Upper lobe of right lung (tissue), 1 donor: ENCODE data around the gene AGPAT3. TPM values are rescaled to one million over a fixed set of nuclear protein-coding genes. Genes with fewer than 3 reads are reported as not detected.
A peak's percentile ranks its signal among the peaks of the same experiment; 100 is the strongest.

Experiments
- ATAC-seq: fragments of 200-7000 bp; cut with Tn5 transposase; one replicate; pipeline ENCODE4 v1.9.1; 2020; ENCODE audit warnings: mild to moderate bottlenecking, moderate library complexity
- DNase-seq: peaks from one replicate; pipeline ENCODE4 v3.0.0-alpha.2; 2020
- H3K27ac ChIP-seq: fragments of 200-600 bp; one replicate; pipeline ENCODE4 v1.8.0; 2022
- H3K27me3 ChIP-seq: fragments of 200-600 bp; one replicate; pipeline ENCODE4 v1.8.0; 2022; ENCODE audit warnings: mild to moderate bottlenecking
- H3K36me3 ChIP-seq: fragments of 200-600 bp; one replicate; pipeline ENCODE4 v1.8.0; 2022
- H3K4me1 ChIP-seq: fragments of 200-600 bp; one replicate; pipeline ENCODE4 v1.8.0; 2022
- H3K4me3 ChIP-seq: fragments of 200-600 bp; one replicate; pipeline ENCODE4 v1.8.0; 2022; ENCODE audit warnings: mild to moderate bottlenecking
- H3K9me3 ChIP-seq: fragments of 200-600 bp; one replicate; pipeline ENCODE4 v1.8.0; 2022
- intact Hi-C: fragments of 100-400 bp; cut with DNase I; formaldehyde crosslinking; loops from one replicate; pipeline ENCODE4 v1.11.0; 2022
- total RNA-seq: library from RNA; stranded (reverse); fragmentation: NEBNext Ultra II Directional; extraction: Animal tissue kit (Norgen Biotek cat#: 25700); gene quantifications from one replicate; pipeline ENCODE4 v1.2.1, GENCODE V29; 2021
- TF ChIP-seq, protein P1 (sequence below): fragments of 200-600 bp; IDR thresholded peaks from one replicate; pipeline ENCODE4 v1.8.0; 2022; ENCODE audit warnings: antibody characterized with exemption
- donor health status: DM: no; HTN: yes; CAD: no; lungs with severe emphysema.

Gene AGPAT3
- total RNA-seq, 1 donor from 2014 or later = 86.0 TPM

DNA sequence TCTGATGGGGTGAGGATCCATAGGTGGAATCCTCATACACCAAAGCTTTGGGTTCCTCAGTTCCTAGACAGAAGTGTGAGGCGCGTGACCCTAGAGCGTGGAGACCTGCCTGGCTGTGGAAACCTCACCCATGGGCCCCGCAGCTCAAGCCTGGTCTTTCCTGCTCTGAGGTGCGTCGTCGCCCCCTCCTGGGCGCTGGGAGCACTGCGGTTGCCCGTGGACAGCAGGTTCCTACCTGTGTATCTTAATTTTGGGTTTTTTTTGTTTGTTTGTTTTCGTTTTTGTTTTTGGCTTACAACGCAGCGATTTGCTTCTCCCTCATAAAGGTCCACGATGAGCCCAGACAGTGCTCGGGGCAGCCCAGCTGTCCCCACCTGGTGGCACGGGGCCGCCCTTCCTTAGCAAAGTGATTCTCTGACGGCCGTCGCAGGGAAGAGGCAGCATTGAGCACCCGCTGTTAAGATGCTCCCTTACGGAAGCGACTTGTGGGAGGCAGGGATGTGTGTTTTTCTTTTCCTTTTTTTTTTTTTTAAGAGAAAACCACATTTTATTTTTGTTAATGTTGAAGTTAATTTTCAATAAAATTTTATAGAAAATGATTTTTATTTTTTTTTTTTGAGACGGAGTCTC is 110.6 kb downstream of the AGPAT3 start:
- H3K9me3 ChIP-seq = no peaks in the 10 kb centered on the region
- peak; percentile 89 for DNase-seq
- peaks cover 44% of the 10 kb centered on the region for H3K36me3 ChIP-seq
- H3K4me3 ChIP-seq = no peak overlapping the region
- H3K4me1 ChIP-seq = peaks cover 14% of the 10 kb centered on the region
- no peak overlapping the region for H3K27ac ChIP-seq
- intact Hi-C loops = loop anchor here (5.0 kb wide), 1 partner anchor 163 kb away; no protein-coding TSS in a partner anchor
- H3K27me3 ChIP-seq = no peaks in the 10 kb centered on the region
- ATAC-seq = peak; percentile 87
- TF ChIP-seq, protein P1, sequence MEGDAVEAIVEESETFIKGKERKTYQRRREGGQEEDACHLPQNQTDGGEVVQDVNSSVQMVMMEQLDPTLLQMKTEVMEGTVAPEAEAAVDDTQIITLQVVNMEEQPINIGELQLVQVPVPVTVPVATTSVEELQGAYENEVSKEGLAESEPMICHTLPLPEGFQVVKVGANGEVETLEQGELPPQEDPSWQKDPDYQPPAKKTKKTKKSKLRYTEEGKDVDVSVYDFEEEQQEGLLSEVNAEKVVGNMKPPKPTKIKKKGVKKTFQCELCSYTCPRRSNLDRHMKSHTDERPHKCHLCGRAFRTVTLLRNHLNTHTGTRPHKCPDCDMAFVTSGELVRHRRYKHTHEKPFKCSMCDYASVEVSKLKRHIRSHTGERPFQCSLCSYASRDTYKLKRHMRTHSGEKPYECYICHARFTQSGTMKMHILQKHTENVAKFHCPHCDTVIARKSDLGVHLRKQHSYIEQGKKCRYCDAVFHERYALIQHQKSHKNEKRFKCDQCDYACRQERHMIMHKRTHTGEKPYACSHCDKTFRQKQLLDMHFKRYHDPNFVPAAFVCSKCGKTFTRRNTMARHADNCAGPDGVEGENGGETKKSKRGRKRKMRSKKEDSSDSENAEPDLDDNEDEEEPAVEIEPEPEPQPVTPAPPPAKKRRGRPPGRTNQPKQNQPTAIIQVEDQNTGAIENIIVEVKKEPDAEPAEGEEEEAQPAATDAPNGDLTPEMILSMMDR = peak; percentile 89

DNA sequence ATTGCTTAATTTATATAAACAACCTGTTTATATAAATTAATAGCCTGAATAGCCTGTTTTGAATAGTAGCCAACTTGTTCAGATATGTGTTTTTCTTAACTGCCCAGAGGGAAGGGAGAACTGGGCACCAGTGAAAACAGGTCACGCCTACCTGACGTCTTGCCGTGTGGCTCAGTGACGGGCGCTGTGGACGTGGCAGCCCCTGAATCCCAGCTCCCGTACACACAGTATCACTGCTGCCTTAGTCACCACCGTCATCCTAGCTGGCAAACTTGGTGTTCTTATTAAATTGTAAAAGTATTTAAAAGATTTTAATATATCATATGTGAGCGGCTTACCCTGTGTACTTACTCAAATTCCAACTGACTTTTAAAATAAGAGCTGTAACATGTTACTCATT is 111.6 kb downstream of the AGPAT3 start:
- Histone ChIP-seq H3K4me1 (peaks cover 14% of the 10 kb centered on the region), H3K27me3 (no peaks in the 10 kb centered on the region), H3K4me3 (no peak overlapping the region), H3K9me3 (no peaks in the 10 kb centered on the region), H3K36me3 (peaks cover 44% of the 10 kb centered on the region), H3K27ac (no peak overlapping the region)
- no peak for ATAC-seq
- TF ChIP-seq, protein P1 = no peak
- intact Hi-C loops = loop anchor here (5.0 kb wide), 1 partner anchor 164 kb away; no protein-coding TSS in a partner anchor
- DNase-seq = no peak

DNA sequence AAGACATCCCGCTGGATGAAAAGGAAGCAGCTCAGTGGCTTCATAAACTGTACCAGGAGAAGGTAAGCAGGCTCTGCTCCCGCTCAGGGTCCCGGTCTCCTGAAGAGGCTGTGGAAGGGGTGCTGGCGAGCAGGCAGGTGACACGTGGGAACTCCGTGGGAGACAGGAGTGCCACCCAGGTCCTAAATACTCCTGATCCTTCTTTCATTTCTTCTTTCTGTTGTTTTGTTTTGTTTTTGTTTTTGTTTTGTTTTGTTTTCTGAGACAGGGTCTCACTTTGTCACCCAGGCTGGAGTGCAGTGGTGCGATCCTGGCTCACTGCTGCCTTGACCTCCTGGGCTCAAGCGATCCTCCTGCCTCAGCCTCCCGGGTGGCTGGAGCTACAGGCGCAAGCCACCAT is 113.0 kb downstream of the AGPAT3 start:
- intact Hi-C loops = loop anchor here (5.0 kb wide), 1 partner anchor 166 kb away; no protein-coding TSS in a partner anchor
- Histone ChIP-seq H3K36me3 (peaks cover 47% of the 10 kb centered on the region), H3K4me1 (peaks cover 6% of the 10 kb centered on the region), H3K27ac (no peak overlapping the region), H3K27me3 (no peaks in the 10 kb centered on the region), H3K9me3 (no peaks in the 10 kb centered on the region), H3K4me3 (no peak overlapping the region)
- TF ChIP-seq, protein P1 = no peak
- ATAC-seq = no peak
- no peak for DNase-seq

DNA sequence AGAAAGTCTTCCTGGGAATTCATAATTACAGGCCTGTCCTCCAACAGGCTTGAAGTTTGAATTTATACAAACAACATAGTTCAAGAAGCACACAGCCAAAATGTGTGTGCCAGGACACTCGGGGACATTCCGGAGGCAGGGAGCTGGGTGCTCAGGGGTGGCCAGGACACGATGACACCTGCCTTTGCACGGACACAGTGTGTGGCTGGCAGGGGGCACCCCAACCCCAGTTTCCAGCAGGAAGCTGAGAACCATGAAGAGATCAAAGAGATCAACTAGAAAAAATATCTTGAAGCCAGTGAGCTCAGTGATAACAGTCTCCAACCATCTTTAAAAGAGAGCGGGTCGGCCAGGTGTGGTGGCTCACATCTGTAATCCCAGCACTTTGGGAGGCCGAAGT is 114.6 kb downstream of the AGPAT3 start:
- intact Hi-C loops = loop anchor here (5.0 kb wide), 1 partner anchor 167 kb away; no protein-coding TSS in a partner anchor
- Histone ChIP-seq H3K27ac (no peak overlapping the region), H3K27me3 (no peaks in the 10 kb centered on the region), H3K9me3 (no peaks in the 10 kb centered on the region), H3K4me1 (no peaks in the 10 kb centered on the region), H3K36me3 (peaks cover 47% of the 10 kb centered on the region), H3K4me3 (no peak overlapping the region)
- TF ChIP-seq, protein P1 = no peak
- ATAC-seq (no peak), DNase-seq (no peak)

DNA sequence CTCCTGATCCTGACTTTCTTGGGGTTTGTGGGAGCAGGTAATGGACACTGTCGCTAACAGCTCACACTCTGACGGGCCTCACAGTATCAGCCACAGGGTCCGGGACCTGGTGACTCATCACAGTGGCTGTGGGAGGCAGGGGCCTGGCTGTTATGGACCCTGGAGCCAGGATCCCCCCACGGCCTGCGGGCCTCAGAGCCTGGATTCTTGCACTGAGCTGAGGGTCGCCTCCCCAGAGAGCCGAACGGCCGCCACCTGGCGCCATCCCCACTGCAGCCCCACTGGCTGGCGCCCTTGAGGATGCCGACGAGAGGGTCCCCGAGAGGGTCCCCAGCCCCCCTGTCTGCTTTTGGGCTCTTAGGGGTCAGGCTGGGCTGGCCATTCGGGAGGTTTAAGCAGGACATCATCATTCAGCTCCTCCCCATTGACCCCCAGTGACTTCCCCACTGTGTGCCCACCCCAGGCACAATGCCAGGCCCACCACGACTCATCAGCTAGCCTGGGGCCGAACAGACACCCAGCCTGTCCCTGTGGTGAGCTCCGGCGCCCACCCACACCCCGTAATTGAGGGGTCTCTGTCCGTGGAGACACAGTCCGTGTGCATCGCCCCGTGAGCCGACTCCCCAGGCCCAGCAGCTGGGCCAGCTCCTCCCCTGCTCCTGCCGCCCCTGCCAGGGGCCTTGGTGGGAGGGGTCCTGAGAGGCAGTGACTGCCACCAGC is 116.3 kb downstream of the AGPAT3 start:
- Histone ChIP-seq H3K4me1 (no peaks in the 10 kb centered on the region), H3K27ac (no peak overlapping the region), H3K4me3 (no peak overlapping the region), H3K9me3 (no peaks in the 10 kb centered on the region), H3K36me3 (peaks cover 47% of the 10 kb centered on the region), H3K27me3 (no peaks in the 10 kb centered on the region)
- intact Hi-C loops = no loop called here
- TF ChIP-seq, protein P1 = no peak
- DNase-seq (no peak), ATAC-seq (no peak)
